CD4-positive, alpha-beta T cell (primary cell): ENCODE data around the gene ZNF423. TPM values are rescaled to one million over a fixed set of nuclear protein-coding genes. Genes with fewer than 3 reads are reported as not detected.

ENCODE experiments used
- ATAC-seq: fragments of 200-7000 bp; cut with Tn5 transposase; one replicate; pipeline ENCODE4 v1.10.0; 2022; ENCODE audit warnings: mild to moderate bottlenecking; ENCODE audit not compliant: poor library complexity
- CTCF ChIA-PET: fragments of 350-600 bp; sonication (Branson Sonifier 250); formaldehyde crosslinking; loops from one replicate; lab custom pipeline; 2021; ENCODE audit warnings: antibody characterized with exemption, inconsistent platforms; lab: Charles Lee
- POLR2A ChIA-PET: fragments of 350-600 bp; sonication (Branson Sonifier 250); formaldehyde crosslinking; loops from one replicate; lab custom pipeline; 2021; ENCODE audit warnings: antibody characterized with exemption, inconsistent platforms; lab: Charles Lee
- DNase-seq, 14 experiments: peaks; one replicate each; pipeline ENCODE4 v3.0.0-alpha.2; 2013 to 2020; ENCODE audit warnings: mixed read lengths in 2 of 14
- H3K27ac ChIP-seq, 2 donors: one replicate each; pipeline versions ENCODE4 v1.5.1 to v1.7.0; 2013; ENCODE audit warnings: low read length in 2 of 2, low read depth in 1 of 2, mild to moderate bottlenecking in 1 of 2
- H3K27me3 ChIP-seq, 2 experiments: 1 replicate in 1 of 2; 2 replicates in 1 of 2; pipeline versions ENCODE4 v1.6.1 to v1.7.0; 2013; ENCODE audit warnings: low read length in 2 of 2, control low read depth in 1 of 2, mild to moderate bottlenecking in 1 of 2, moderate library complexity in 1 of 2; ENCODE audit not compliant: insufficient read depth in 2 of 2, control insufficient read depth in 1 of 2
- H3K36me3 ChIP-seq: one replicate; pipeline ENCODE4 v1.6.1; 2013; ENCODE audit warnings: low read length, control low read depth; ENCODE audit not compliant: insufficient read depth
- H3K4me1 ChIP-seq: one replicate; pipeline ENCODE4 v1.6.1; 2013; ENCODE audit warnings: low read length, control low read depth; ENCODE audit not compliant: insufficient read depth
- H3K4me3 ChIP-seq: one replicate; pipeline ENCODE4 v1.5.1; 2013; ENCODE audit warnings: mild to moderate bottlenecking, low read length, moderate library complexity
- H3K9me3 ChIP-seq, 2 experiments: 1 replicate in 1 of 2; 2 replicates in 1 of 2; pipeline versions ENCODE4 v1.6.1 to v1.7.0; 2013; ENCODE audit warnings: low read length in 2 of 2, mild to moderate bottlenecking in 2 of 2, control low read depth in 1 of 2, moderate library complexity in 1 of 2; ENCODE audit not compliant: control insufficient read depth in 1 of 2, insufficient read depth in 1 of 2
- H3K27ac Mint-ChIP-seq: one replicate; pipeline ENCODE4 v1.8.0; 2020; ENCODE audit warnings: mixed read lengths
- H3K27me3 Mint-ChIP-seq: one replicate; pipeline ENCODE4 v1.8.0; 2021; ENCODE audit warnings: mixed read lengths
- H3K36me3 Mint-ChIP-seq: one replicate; pipeline ENCODE4 v1.8.0; 2021; ENCODE audit warnings: low read depth, mixed read lengths
- H3K4me1 Mint-ChIP-seq: one replicate; pipeline ENCODE4 v1.8.0; 2021; ENCODE audit warnings: low read depth, mixed read lengths
- H3K4me3 Mint-ChIP-seq: one replicate; pipeline ENCODE4 v1.8.0; 2020; ENCODE audit warnings: mild to moderate bottlenecking, mixed read lengths
- H3K9me3 Mint-ChIP-seq: one replicate; pipeline ENCODE4 v1.8.0; 2020; ENCODE audit warnings: mixed read lengths
- intact Hi-C, 2 experiments: fragments of 100-400 bp; cut with DNase I in 1 of 2; cut with micrococcal nuclease in 1 of 2; formaldehyde crosslinking; loops; one replicate each; pipeline versions ENCODE4 v1.15.1 to v1.9.0; 2023 to 2025; cut with DNase I, micrococcal nuclease
- total RNA-seq, 174 experiments: library from RNA in 2 of 174; stranded (reverse) in 2 of 174; gene quantifications; one replicate each; pipeline ENCODE4 v1.2.3 and lab custom pipeline; 2021 to 2026
- TF ChIP-seq, protein P1 (sequence below): fragments of 200-600 bp; IDR thresholded peaks from one replicate; pipeline ENCODE4 v1.8.0; 2022; ENCODE audit warnings: antibody characterized with exemption, mild to moderate bottlenecking

The ZNF423 gene
- total RNA-seq, 2 experiments from 2014 or later, result not detected

DNA sequence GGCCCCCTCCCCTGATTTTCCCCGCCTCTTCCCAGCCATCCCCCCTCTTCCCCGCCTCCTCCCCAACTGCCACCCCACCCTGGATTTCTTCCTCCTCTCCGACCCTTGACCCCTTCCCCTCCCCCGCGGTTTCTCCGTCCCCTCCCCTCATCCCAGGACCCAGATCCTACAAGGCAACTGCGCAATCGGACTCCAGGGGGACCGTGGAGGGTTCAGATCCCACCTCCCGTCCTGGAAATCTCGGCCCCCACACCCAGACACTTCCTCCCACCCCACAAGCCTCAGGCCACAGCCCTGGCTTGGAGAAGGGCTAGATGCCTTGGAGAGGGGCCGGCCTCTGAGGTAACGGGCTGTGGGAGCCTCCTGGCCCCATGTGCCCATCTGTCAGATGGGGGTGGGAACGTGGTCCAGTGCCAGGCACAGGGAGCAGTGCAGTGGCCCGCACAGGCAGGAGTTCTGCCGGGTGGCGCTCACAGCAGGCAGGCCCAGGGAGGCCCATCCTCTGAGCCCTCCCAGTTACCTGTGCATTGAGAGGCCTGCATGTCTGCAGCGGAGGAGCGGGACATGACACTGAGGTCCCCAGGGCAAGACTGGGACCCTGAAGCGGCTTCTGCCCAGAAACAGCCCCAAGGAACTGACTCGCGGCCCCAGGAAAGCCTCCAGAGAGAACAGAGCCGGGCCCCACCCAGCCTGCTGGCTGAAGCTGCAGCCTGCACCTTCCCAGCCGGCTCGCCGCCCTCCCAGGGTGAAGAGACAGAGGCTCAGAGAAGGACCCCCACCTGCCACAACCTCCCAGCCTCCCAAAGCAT, 16.7 kb downstream of the ZNF423 start:
- Mint-ChIP-seq H3K36me3 (no peaks in the 10 kb centered on the region), H3K27me3 (peaks cover 42% of the 10 kb centered on the region), H3K27ac (no peak overlapping the region), H3K9me3 (no peaks in the 10 kb centered on the region), H3K4me1 (no peaks in the 10 kb centered on the region), H3K4me3 (no peak overlapping the region)
- no peak overlapping the region for H3K27ac ChIP-seq
- intact Hi-C loops, result no loop called here
- H3K4me3 ChIP-seq, result no peak overlapping the region
- ChIA-PET POLR2A (no interaction called here), CTCF (interaction anchor here (1.5 kb wide), 1 partner anchor 23 kb away, joined by 3 read pairs; no protein-coding TSS in a partner anchor)
- TF ChIP-seq, protein P1, sequence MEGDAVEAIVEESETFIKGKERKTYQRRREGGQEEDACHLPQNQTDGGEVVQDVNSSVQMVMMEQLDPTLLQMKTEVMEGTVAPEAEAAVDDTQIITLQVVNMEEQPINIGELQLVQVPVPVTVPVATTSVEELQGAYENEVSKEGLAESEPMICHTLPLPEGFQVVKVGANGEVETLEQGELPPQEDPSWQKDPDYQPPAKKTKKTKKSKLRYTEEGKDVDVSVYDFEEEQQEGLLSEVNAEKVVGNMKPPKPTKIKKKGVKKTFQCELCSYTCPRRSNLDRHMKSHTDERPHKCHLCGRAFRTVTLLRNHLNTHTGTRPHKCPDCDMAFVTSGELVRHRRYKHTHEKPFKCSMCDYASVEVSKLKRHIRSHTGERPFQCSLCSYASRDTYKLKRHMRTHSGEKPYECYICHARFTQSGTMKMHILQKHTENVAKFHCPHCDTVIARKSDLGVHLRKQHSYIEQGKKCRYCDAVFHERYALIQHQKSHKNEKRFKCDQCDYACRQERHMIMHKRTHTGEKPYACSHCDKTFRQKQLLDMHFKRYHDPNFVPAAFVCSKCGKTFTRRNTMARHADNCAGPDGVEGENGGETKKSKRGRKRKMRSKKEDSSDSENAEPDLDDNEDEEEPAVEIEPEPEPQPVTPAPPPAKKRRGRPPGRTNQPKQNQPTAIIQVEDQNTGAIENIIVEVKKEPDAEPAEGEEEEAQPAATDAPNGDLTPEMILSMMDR, result no peak
- DNase-seq, result no peak
- no peaks in the 10 kb centered on the region for H3K36me3 ChIP-seq
- no peaks in the 10 kb centered on the region for H3K9me3 ChIP-seq
- peaks cover 10 to 24% of the 10 kb centered on the region in 2 experiments for H3K27me3 ChIP-seq
- H3K4me1 ChIP-seq, result no peaks in the 10 kb centered on the region
- no peak for ATAC-seq

DNA sequence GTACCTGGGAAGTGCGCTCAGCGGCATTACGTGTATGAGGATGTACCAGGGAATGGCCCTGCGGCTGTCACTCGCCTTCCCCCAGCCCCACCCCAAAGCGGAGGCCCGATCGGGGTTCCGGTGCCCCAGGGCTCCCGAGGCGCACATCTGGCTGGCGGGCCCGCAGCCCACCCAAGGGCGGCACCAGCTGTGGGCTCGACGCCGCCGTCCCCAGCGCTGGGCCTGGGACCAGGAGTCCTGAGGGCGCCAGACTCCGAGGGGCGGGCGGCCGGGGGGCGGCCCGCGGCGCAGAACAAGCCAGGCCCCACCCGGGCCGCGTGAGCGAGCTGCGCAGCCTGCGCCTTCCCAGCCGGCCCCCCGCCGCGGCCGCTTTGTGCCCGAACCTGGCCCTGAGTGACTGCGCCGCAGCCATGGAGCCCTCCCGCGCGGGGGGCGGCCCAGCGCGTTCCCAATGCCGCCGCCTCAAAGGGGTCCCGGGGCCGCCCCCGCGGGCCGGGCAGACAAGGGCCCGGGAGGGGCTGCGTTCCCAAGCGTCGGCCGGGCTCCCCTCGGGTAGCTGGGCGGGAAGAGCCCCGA, 17.4 kb downstream of the ZNF423 start:
- H3K27me3 Mint-ChIP-seq, result peaks cover 42% of the 10 kb centered on the region
- TF ChIP-seq, protein P1, result no peak
- no peak overlapping the region for H3K4me3 Mint-ChIP-seq
- no peak overlapping the region for H3K27ac Mint-ChIP-seq
- H3K36me3 ChIP-seq, result no peaks in the 10 kb centered on the region
- H3K27ac ChIP-seq, result no peak overlapping the region
- POLR2A ChIA-PET, result no interaction called here
- H3K4me1 Mint-ChIP-seq, result no peaks in the 10 kb centered on the region
- intact Hi-C loops, result no loop called here
- H3K4me3 ChIP-seq, result no peak overlapping the region
- CTCF ChIA-PET, result no interaction called here
- H3K36me3 Mint-ChIP-seq, result no peaks in the 10 kb centered on the region
- H3K9me3 Mint-ChIP-seq, result no peaks in the 10 kb centered on the region
- H3K9me3 ChIP-seq, result no peaks in the 10 kb centered on the region
- DNase-seq, result no peak
- no peak for ATAC-seq
- peaks cover 10 to 24% of the 10 kb centered on the region in 2 experiments for H3K27me3 ChIP-seq
- H3K4me1 ChIP-seq, result no peaks in the 10 kb centered on the region

DNA sequence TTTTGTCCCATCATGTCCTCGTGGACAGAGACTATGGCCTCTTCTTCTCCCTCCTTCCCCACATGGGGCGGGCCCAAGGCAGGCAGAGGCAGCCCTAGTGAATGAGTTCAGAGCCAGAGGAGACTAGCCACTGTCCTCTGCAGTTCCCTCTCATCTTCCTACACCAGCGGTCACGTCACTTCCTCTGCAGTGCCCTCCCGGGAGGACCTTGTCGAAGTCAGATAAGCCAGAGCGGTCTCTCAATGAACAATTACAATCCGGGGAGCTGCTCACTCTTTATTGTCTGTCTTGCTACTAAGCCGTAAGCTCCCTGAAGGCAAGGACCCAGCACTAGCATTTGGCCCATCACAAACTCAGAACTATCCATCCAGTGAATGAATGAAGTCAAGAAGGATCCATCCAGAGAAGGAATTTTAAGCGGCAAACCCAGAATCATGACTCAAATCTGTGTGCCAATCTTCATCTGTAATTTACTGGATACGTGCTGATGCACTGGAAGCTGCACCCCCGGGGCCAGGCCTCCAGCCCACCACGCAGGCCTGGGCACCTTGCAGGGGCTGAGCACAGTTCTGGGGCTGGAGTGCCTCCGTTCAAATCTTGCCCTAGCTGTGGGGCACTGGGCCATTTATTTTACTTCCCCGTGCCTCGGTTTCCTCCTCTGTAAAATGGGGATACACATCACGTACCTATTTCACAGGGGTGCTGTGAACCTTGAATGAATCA, 18.1 kb downstream of the ZNF423 start:
- ATAC-seq (no peak), DNase-seq (no peak)
- POLR2A ChIA-PET, result no interaction called here
- Histone ChIP-seq H3K4me1 (no peaks in the 10 kb centered on the region), H3K4me3 (no peak overlapping the region), H3K36me3 (no peaks in the 10 kb centered on the region), H3K27me3 (peaks cover 10 to 24% of the 10 kb centered on the region in 2 experiments), H3K9me3 (no peaks in the 10 kb centered on the region), H3K27ac (no peak overlapping the region)
- CTCF ChIA-PET, result no interaction called here
- Mint-ChIP-seq H3K36me3 (no peaks in the 10 kb centered on the region), H3K4me1 (no peaks in the 10 kb centered on the region), H3K27ac (no peak overlapping the region), H3K9me3 (no peaks in the 10 kb centered on the region), H3K4me3 (no peak overlapping the region), H3K27me3 (peaks cover 42% of the 10 kb centered on the region)
- intact Hi-C loops, result no loop called here
- TF ChIP-seq, protein P1, result no peak
